ENCODE measurements around the gene ADM.

- TF ChIP-seq POLR2A (IDR thresholded peaks at IDR 0.05) (no peak), CTCF (IDR thresholded peaks at IDR 0.05) (no peak)
Observed at GRCh38 chr11:10315083-10315482, 10.2 kb downstream of the ADM start.
